K562 (cell line): Measurements from ENCODE around the gene KRTAP2-3. TPM values are rescaled to one million over a fixed set of nuclear protein-coding genes. Genes with fewer than 3 reads are reported as not detected.
A peak's percentile ranks its signal among the peaks of the same experiment; 100 is the strongest.
"Not testable (repeated sequence)": the region's sequence is repeated elsewhere in the genome, so short reads cannot be mapped to it uniquely, and the experiment has no call there.

Experiments used
- ATAC-seq: fragments of 200-7000 bp; cut with Tn5 transposase; 3 replicates; pipeline ENCODE4 v1.9.1; 2020; ENCODE audit warnings: moderate library complexity
- BruUV-seq: library from RNA; stranded (reverse); fragments of 400-500 nt; replicated peaks from 2 replicates; lab custom pipeline; 2021; lab: Mats Ljungman, UMichigan
- CTCF ChIA-PET: fragments of 300-600 bp; formaldehyde crosslinking; extraction: SDS; loops from one replicate; lab custom pipeline; 2021; ENCODE audit warnings: low intra/inter-chr PET ratio; lab: Yijun Ruan, JAX
- POLR2A ChIA-PET: fragments of 300-600, 350-650 bp; sonication (Branson Sonifier 250); formaldehyde crosslinking; extraction: SDS; loops from one replicate; lab custom pipeline; 2021; ENCODE audit warnings: antibody characterized with exemption, inconsistent platforms; lab: Yijun Ruan, JAX
- DNase-seq, 4 experiments: peaks; one replicate each; pipeline versions ENCODE4 v3.0.0 to v3.0.0-alpha.2; 2011 to 2018; ENCODE audit warnings: low spot score in 3 of 4, mixed read lengths in 3 of 4; ENCODE audit errors: extremely low read depth in 1 of 4
- FAIRE-seq: peaks from 2 replicates; lab custom pipeline; 2011; peaks lifted over from hg19 to GRCh38; lab: Jason Lieb, UNC
- H2AFZ ChIP-seq: 2 replicates; pipeline ENCODE4 v1.6.0; 2011; ENCODE audit warnings: low read depth, low read length, control low read depth, inconsistent platforms
- H3K27ac ChIP-seq: fragments of 200-600 bp; 3 replicates; pipeline ENCODE4 v1.8.0; 2011; ENCODE audit warnings: low read depth, mild to moderate bottlenecking, control low read depth, inconsistent platforms, low read length, moderate library complexity, mixed read lengths; ENCODE audit errors: extremely low read depth
- H3K27me3 ChIP-seq, 2 experiments: fragments of 300-600 bp in 1 of 2; 2 replicates in 1 of 2; 3 replicates in 1 of 2; pipeline versions ENCODE4 v1.6.0 to v1.8.0; 2011; ENCODE audit warnings: inconsistent platforms in 2 of 2, low read length in 2 of 2, mild to moderate bottlenecking in 1 of 2, mixed read lengths in 1 of 2, moderate library complexity in 1 of 2; ENCODE audit not compliant: control insufficient read depth in 2 of 2, insufficient read depth in 2 of 2
- H3K36me3 ChIP-seq: fragments of 300-600 bp; 3 replicates; pipeline ENCODE4 v1.8.0; 2011; ENCODE audit warnings: mild to moderate bottlenecking, low read length, inconsistent platforms; ENCODE audit not compliant: control insufficient read depth, insufficient read depth
- H3K4me1 ChIP-seq, 2 experiments: fragments of 200-600 bp in 1 of 2; replicated peaks in 1 of 2; 2 replicates in 1 of 2; 3 replicates in 1 of 2; pipeline versions ENCODE4 v1.5.1 to v1.8.0; 2011; ENCODE audit warnings: inconsistent platforms in 2 of 2, low read length in 2 of 2, mild to moderate bottlenecking in 1 of 2, mixed read lengths in 1 of 2, moderate library complexity in 1 of 2; ENCODE audit not compliant: control insufficient read depth in 2 of 2, insufficient read depth in 2 of 2
- H3K4me2 ChIP-seq: 2 replicates; pipeline ENCODE4 v1.6.1; 2011; ENCODE audit warnings: low read length, control low read depth, inconsistent platforms, mixed read lengths; ENCODE audit not compliant: insufficient read depth
- H3K4me3 ChIP-seq: fragments of 200-600 bp; sonication (generic), shearing (Covaris generic); 2 replicates; pipeline ENCODE4 v1.5.1; 2016; ENCODE audit warnings: control low read depth, inconsistent platforms
- H3K79me2 ChIP-seq: fragments of 200-600 bp; 3 replicates; pipeline ENCODE4 v1.8.0; 2011; ENCODE audit warnings: low read length, inconsistent platforms; ENCODE audit not compliant: control insufficient read depth, insufficient read depth
- H3K9ac ChIP-seq, 2 experiments: 2 replicates each; pipeline versions ENCODE4 v1.6.0 to v1.6.1; 2011; ENCODE audit warnings: low read depth in 2 of 2, low read length in 2 of 2, control low read depth in 1 of 2, inconsistent platforms in 1 of 2, mild to moderate bottlenecking in 1 of 2, mixed read lengths in 1 of 2; ENCODE audit not compliant: insufficient read depth in 1 of 2
- H3K9me1 ChIP-seq: one replicate; pipeline ENCODE4 v1.6.0; 2011; ENCODE audit warnings: inconsistent platforms, mild to moderate bottlenecking, low read length, moderate library complexity; ENCODE audit not compliant: control insufficient read depth, insufficient read depth
- H3K9me3 ChIP-seq: replicated peaks from 2 replicates; pipeline ENCODE4 v1.5.1; 2011; ENCODE audit warnings: low read depth, low read length, inconsistent platforms; ENCODE audit not compliant: control insufficient read depth, insufficient read depth
- H4K20me1 ChIP-seq: replicated peaks from 2 replicates; pipeline ENCODE4 v1.6.1; 2011; ENCODE audit warnings: low read length, inconsistent platforms, mixed read lengths; ENCODE audit not compliant: control insufficient read depth, insufficient read depth
- ZFP1 ChIP-seq: fragments of 450-650 bp; formaldehyde crosslinking; IDR thresholded peaks from 2 replicates; pipeline ENCODE4 v1.4.0; 2020; ENCODE audit warnings: mild to moderate bottlenecking, mixed read lengths
- WGBS: fragments of 100-300 bp; shearing (Covaris generic); methylation state at CpG from one replicate; pipeline ENCODE4 v1.1.6; 2016; ENCODE audit warnings: low coverage, mixed read lengths; ENCODE audit not compliant: insufficient coverage; ENCODE audit errors: missing lambda C conversion rate; 5-methylcytosine and 5-hydroxymethylcytosine counted together
- in situ Hi-C: fragments of 300-500 bp; cut with MboI; formaldehyde crosslinking; loops from 4 replicates; pipeline ENCODE4 v1.15.0; 2018; ENCODE audit warnings: inconsistent platforms, mixed read lengths
- intact Hi-C: fragments of 100-400 bp; cut with micrococcal nuclease; formaldehyde crosslinking; loops from 2 replicates; pipeline ENCODE4 v1.14.2; 2022
- polyA plus RNA-seq, 8 experiments: library from polyadenylated mRNA; depleted of rRNA in 4 of 8; stranded (reverse) in 5 of 8; unstranded in 3 of 8; fragments of >200 nt; fragmentation: Nextera tagmentation in 2 of 8; fragmentation: Illumina TruSeq in 1 of 8; extraction: Ambion mirVana in 2 of 8; extraction: Trizol in 1 of 8; gene quantifications; 2 replicates each; pipeline versions ENCODE4 v1.2.1 to v1.2.3, GENCODE V29; 2011 to 2014; ENCODE audit warnings: inconsistent platforms in 1 of 8, missing spikeins in 1 of 8
- total RNA-seq, 7 experiments: library from RNA; depleted of rRNA in 6 of 7; stranded (reverse); fragments of >200 nt in 6 of 7; fragmentation: Illumina TruSeq in 2 of 7; extraction: Trizol in 2 of 7; gene quantifications; 2 replicates each; pipeline versions ENCODE4 v1.2.1 to v1.2.3, GENCODE V29; 2011 to 2021; ENCODE audit warnings: low replicate concordance in 1 of 7
- TF ChIP-seq, protein P1 (sequence below): sonication (generic); formaldehyde crosslinking; IDR thresholded peaks from 2 replicates; pipeline ENCODE4 v1.8.1; 2023; ENCODE audit warnings: missing genetic modification reagents, mild to moderate bottlenecking, borderline replicate concordance

Gene KRTAP2-3
- total and polyA plus RNA-seq, 9 of the 15 experiments (the other 6 are each of a cell fraction or from before 2014, with no cell fraction given): not detected

DNA sequence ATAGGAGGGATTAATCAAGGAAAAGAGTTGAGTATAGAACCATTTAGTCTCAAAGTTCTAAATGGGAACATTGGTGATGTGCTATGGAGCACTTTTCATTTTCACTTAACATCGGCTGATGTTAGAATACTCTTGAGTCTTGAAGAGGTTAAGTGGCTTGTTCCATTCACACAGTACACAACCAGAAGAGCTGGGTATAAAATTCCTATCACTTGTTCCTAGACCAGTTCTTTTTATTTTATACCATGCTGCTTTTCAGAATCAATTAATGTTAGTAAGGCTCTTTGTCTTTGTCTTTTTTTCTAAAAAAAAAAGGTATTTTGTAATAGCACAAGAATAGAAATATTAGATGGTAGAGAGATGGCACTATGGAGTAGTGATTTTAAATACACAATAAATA lies 17.0 kb downstream of the KRTAP2-3 start:
- H3K9me3 ChIP-seq: no peaks in the 10 kb centered on the region; the same call in 1 of the 2 replicates
- BruUV-seq: no TSS peak
- ChIA-PET POLR2A (no interaction called here), CTCF (no interaction called here)
- H3K79me2 ChIP-seq: no peaks in the 10 kb centered on the region
- H2AFZ ChIP-seq: no peak overlapping the region
- DNase-seq: no peak
- 5% methylated on average over 1 of the region's 1 CpG for whole genome bisulfite sequencing
- H3K4me2 ChIP-seq: no peak overlapping the region
- no peaks in the 10 kb centered on the region for H3K4me1 ChIP-seq
- no peak overlapping the region for H3K4me3 ChIP-seq
- ATAC-seq: no peak
- in situ Hi-C loops (no loop called here), intact Hi-C loops (no loop called here)
- FAIRE-seq: no peak
- no peak overlapping the region for H3K9ac ChIP-seq
- H3K9me1 ChIP-seq: no peaks in the 10 kb centered on the region
- H3K27ac ChIP-seq: no peak overlapping the region
- no peaks in the 10 kb centered on the region for H4K20me1 ChIP-seq
- TF ChIP-seq, protein P1, sequence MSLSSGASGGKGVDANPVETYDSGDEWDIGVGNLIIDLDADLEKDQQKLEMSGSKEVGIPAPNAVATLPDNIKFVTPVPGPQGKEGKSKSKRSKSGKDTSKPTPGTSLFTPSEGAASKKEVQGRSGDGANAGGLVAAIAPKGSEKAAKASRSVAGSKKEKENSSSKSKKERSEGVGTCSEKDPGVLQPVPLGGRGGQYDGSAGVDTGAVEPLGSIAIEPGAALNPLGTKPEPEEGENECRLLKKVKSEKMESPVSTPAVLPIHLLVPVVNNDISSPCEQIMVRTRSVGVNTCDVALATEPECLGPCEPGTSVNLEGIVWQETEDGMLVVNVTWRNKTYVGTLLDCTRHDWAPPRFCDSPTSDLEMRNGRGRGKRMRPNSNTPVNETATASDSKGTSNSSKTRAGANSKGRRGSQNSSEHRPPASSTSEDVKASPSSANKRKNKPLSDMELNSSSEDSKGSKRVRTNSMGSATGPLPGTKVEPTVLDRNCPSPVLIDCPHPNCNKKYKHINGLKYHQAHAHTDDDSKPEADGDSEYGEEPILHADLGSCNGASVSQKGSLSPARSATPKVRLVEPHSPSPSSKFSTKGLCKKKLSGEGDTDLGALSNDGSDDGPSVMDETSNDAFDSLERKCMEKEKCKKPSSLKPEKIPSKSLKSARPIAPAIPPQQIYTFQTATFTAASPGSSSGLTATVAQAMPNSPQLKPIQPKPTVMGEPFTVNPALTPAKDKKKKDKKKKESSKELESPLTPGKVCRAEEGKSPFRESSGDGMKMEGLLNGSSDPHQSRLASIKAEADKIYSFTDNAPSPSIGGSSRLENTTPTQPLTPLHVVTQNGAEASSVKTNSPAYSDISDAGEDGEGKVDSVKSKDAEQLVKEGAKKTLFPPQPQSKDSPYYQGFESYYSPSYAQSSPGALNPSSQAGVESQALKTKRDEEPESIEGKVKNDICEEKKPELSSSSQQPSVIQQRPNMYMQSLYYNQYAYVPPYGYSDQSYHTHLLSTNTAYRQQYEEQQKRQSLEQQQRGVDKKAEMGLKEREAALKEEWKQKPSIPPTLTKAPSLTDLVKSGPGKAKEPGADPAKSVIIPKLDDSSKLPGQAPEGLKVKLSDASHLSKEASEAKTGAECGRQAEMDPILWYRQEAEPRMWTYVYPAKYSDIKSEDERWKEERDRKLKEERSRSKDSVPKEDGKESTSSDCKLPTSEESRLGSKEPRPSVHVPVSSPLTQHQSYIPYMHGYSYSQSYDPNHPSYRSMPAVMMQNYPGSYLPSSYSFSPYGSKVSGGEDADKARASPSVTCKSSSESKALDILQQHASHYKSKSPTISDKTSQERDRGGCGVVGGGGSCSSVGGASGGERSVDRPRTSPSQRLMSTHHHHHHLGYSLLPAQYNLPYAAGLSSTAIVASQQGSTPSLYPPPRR (CRISPR knock-in tag): no peak
- TF ChIP-seq ZFP1: peak; percentile 65; the same call in 1 of the 2 replicates
- peaks cover 0 to 2% of the 10 kb centered on the region in 2 experiments; a peak in 2 of 5 replicates for H3K27me3 ChIP-seq
- no peaks in the 10 kb centered on the region for H3K36me3 ChIP-seq

DNA sequence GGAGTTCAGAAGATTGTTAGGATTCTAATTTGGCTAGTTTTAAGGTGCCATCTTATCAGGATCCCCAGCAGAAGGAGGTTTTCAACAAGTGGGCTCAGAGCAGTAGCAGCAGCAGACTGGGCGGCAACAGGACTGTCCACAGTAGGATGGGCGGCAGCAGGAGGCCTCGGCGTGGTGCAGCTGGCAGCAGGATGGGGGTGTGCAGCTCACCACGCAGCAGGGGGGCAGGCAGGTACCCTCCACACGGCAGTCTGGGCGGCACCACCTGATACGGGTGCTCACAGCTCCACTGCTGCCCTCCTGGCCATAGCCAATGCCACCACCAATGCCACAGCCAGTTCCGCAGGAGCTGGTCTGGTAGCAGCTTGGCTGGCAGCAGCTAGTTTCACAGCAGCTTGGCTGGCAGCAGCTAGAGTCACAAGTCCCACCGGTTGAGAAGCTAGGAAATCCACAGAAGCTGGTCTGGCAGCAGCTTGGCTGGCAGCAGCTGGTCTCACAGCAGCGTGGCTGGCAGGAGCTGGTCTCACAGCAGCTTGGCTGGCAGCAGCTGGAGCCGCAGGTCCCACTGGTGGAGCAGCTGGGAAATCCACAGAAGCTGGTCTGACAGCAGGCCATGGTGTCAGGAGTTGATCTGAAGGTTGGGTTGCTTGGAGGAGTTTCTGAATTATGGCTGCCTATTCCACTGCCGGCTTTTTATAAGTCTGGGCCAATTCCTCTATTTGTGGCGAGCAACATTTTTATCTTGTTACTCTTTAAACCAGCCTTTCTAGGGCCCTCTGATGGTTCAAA lies 18.9 kb downstream of the KRTAP2-3 start, which contains the start of gene KRTAP1-1:
Gene KRTAP1-1, minus strand, starts transcription at position 668 of the 789 bp plus-strand sequence. Its CDS starts 53 bp downstream, at position 615.
- DNase-seq, H2AFZ ChIP-seq, H3K4me2 ChIP-seq, H3K36me3 ChIP-seq, H3K79me2 ChIP-seq, H3K27ac ChIP-seq, H3K4me1 ChIP-seq, BruUV-seq, H3K9ac ChIP-seq, ATAC-seq, H3K4me3 ChIP-seq, intact Hi-C loops, POLR2A ChIA-PET, CTCF ChIA-PET, H3K27me3 ChIP-seq, H3K9me3 ChIP-seq, FAIRE-seq, in situ Hi-C loops, H4K20me1 ChIP-seq, H3K9me1 ChIP-seq: not testable (repeated sequence)
- WGBS: 2% methylated on average over 13 of the region's 14 CpGs
